ENCODE measurements around the gene TRNP1.

DNA sequence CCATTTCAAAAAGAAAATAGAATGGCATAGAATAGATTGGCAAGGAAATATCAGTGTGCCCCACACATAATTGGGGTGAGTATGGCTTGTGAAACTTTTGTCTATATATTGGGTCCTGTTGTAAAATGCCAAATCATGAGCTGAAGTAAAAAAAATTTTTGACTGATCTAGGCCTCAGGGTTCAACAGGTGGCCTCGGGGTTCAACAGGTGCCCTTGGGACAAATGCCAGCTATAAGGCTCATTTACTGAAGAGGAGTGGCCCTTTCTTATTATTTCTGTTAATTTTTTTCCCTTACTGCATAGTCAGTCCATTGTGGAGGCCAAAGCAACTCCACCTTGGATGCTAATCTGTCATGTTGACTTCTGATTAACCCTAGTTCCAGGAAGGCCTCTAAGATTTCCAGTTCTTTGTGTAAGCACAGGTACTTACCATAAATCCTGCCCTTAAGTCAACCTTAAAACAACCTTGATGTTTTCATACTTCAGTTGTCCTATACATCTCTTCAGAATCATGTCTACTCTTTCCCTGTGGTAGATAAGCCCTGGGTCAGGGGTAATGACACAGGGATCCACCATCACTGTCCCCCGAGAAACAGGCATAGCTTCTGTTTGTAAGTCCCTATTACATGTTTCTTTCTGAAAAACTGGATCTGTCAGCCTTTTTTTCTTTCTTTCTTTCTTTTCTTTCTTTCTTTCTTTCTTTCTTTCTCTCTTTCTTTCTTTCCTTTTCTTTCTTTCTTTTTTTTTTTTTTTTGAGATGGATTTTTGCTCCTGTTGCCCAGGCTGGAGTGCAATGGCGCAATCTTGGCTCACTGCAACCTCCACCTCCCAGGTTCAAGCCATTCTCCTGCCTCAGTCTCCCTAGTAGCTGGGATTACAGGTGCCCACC lies 16.6 kb upstream of the TRNP1 start:
- no peak for TF ChIP-seq EZH2phosphoT487 (IDR thresholded peaks at IDR 0.05)
- no peak for TF ChIP-seq EZH2 (IDR thresholded peaks at IDR 0.05)

Data from neural progenitor cell (in vitro differentiated cells).